ENCODE results near the gene MSRB3.

MSRB3 gene

DNA sequence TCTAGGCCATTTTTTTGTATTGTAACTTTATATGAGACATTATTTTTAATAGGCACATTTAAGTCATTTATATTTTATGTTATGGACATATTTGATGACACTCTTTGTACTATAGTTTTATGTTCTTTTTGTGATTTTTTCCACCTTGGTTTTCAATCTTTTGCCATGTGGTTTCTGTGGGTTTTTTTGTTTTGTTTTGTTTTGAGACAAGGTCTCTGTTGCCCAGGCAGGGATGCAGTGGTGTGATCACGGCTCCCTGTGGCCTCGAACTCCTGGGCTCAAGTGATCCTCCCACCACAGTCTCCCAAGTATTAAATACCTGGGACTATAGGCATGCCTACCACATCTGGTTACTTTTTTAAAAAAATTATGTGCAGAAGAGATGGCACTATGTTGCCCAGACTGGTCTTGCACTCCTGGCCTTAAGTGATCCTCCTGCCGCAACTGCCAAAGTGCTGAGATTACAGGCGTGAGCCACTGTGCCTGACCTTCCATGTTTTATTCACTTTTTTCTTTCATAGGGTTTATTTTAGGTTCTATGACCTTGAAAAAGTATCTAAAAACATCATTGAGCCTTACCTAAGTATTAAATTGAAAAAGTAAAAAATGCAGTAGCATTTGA lies 16.3 kb downstream of the MSRB3 start:
- DNase-seq (ENCODE audit: low spot score) (no peak), ATAC-seq (ENCODE audit: low read depth) (no peak)
- H3K4me3 ChIP-seq (ENCODE audit: severe bottlenecking) = no peak overlapping the region
- TF ChIP-seq, protein P1, sequence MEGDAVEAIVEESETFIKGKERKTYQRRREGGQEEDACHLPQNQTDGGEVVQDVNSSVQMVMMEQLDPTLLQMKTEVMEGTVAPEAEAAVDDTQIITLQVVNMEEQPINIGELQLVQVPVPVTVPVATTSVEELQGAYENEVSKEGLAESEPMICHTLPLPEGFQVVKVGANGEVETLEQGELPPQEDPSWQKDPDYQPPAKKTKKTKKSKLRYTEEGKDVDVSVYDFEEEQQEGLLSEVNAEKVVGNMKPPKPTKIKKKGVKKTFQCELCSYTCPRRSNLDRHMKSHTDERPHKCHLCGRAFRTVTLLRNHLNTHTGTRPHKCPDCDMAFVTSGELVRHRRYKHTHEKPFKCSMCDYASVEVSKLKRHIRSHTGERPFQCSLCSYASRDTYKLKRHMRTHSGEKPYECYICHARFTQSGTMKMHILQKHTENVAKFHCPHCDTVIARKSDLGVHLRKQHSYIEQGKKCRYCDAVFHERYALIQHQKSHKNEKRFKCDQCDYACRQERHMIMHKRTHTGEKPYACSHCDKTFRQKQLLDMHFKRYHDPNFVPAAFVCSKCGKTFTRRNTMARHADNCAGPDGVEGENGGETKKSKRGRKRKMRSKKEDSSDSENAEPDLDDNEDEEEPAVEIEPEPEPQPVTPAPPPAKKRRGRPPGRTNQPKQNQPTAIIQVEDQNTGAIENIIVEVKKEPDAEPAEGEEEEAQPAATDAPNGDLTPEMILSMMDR (IDR thresholded peaks at IDR 0.05; ENCODE audit: poor library complexity, severe bottlenecking) = no peak
- H3K9me3 ChIP-seq (ENCODE audit: severe bottlenecking) = no peaks in the 10 kb centered on the region
- no peaks in the 10 kb centered on the region for H3K4me1 ChIP-seq (ENCODE audit: insufficient read depth, poor library complexity, severe bottlenecking)
- H3K27me3 ChIP-seq (ENCODE audit: insufficient read depth, poor library complexity, severe bottlenecking) = no peaks in the 10 kb centered on the region
- no peak overlapping the region for H3K27ac ChIP-seq (ENCODE audit: poor library complexity, severe bottlenecking)
- H3K36me3 ChIP-seq (ENCODE audit: low read depth) = no peaks in the 10 kb centered on the region

DNA sequence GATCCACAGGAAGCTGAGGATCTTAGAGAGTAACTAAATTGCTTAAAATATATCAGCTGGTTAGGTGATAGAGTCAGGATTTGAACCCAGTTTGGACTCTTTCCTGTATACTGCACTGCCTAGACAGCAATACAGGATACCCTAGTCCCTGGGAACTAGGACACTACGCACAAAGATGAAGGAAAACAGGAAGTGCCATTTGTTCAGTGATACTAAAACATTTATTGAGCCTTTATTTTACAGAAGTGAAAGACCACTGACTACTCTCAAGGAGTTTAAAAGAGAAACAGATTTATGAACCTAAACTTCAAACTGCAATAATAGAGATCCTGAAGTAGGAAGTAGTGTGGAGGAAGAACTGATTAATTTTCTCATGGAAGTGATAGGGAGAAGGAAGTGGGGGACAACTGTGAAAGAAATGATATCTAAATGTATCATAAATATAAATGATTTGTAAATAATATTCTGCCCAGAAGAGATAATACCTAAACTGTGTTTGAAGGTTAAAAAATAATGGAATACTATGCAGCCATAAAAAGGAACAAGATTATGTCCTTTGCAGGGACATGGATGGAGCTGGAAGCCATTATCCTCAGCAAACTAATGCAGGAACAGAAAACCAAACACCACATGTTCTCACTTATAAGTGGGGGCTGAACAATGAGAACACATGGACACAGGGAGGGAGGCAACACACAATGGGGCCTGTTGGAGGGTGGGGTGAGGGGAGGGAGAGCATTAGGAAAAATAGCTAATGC lies 18.2 kb downstream of the MSRB3 start:
- Histone ChIP-seq H3K4me3 (ENCODE audit: severe bottlenecking) (no peak overlapping the region), H3K9me3 (ENCODE audit: severe bottlenecking) (no peaks in the 10 kb centered on the region), H3K4me1 (ENCODE audit: insufficient read depth, poor library complexity, severe bottlenecking) (no peaks in the 10 kb centered on the region), H3K27ac (ENCODE audit: poor library complexity, severe bottlenecking) (no peak overlapping the region), H3K36me3 (ENCODE audit: low read depth) (no peaks in the 10 kb centered on the region), H3K27me3 (ENCODE audit: insufficient read depth, poor library complexity, severe bottlenecking) (no peaks in the 10 kb centered on the region)
- DNase-seq (ENCODE audit: low spot score) (no peak), ATAC-seq (ENCODE audit: low read depth) (no peak)
- TF ChIP-seq, protein P1 (IDR thresholded peaks at IDR 0.05; ENCODE audit: poor library complexity, severe bottlenecking) = no peak

DNA sequence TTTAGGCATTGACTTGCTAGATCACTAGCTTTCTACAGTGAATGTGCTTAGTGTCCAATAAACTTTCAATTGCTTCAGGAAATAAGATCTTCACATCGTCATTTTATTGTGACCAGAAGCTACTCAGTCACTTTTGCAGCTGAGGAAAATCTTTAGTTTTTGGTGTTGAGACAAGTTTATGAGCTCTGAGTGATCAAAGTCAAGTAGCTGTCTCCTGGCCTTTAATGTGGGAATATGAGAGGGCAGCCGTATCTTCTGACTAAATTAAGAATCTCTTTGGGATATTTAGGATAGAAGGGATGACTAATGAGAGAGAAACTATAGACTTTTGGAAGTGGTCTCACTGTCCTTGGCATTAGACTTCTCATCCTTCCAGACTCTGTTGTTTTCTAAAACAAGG lies 21.6 kb downstream of the MSRB3 start:
- ATAC-seq (ENCODE audit: low read depth) = no peak
- TF ChIP-seq, protein P1 (IDR thresholded peaks at IDR 0.05; ENCODE audit: poor library complexity, severe bottlenecking) = no peak
- no peaks in the 10 kb centered on the region for H3K4me1 ChIP-seq (ENCODE audit: insufficient read depth, poor library complexity, severe bottlenecking)
- no peaks in the 10 kb centered on the region for H3K27me3 ChIP-seq (ENCODE audit: insufficient read depth, poor library complexity, severe bottlenecking)
- no peak overlapping the region for H3K4me3 ChIP-seq (ENCODE audit: severe bottlenecking)
- no peaks in the 10 kb centered on the region for H3K9me3 ChIP-seq (ENCODE audit: severe bottlenecking)
- no peak for DNase-seq (ENCODE audit: low spot score)
- no peaks in the 10 kb centered on the region for H3K36me3 ChIP-seq (ENCODE audit: low read depth)
- no peak overlapping the region for H3K27ac ChIP-seq (ENCODE audit: poor library complexity, severe bottlenecking)

DNA sequence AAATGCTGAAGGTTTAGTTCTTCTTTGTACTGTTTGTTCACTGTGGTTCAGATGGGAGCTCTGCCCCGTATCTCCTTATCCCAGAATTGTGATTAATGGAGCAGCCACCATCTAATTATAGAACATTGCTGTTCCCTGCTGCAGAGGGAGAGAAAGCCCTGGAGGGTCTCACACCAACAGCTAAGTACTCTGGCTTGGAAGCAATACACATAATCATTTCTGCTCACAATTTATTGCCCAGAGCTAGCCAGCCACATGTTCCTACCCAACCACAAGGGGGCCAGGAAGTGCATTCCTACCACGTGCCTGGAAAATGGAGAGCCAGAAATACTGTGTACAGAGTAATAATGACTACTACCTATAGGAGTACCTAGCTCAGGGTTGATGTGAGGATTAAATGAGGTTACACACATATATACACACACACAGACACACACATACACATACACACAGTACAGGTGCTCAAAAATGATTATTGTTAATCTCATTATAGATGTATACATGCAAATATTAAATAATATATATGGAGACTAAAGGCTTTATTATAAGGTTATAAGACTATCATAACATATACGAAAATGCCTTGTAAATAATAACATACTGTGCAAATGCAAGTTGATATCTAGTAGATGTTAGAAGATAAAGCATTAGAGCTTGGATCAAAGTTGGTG lies 22.3 kb downstream of the MSRB3 start:
- H3K27ac ChIP-seq (ENCODE audit: poor library complexity, severe bottlenecking) = no peak overlapping the region
- no peak overlapping the region for H3K4me3 ChIP-seq (ENCODE audit: severe bottlenecking)
- no peaks in the 10 kb centered on the region for H3K36me3 ChIP-seq (ENCODE audit: low read depth)
- TF ChIP-seq, protein P1 (IDR thresholded peaks at IDR 0.05; ENCODE audit: poor library complexity, severe bottlenecking) = peak; percentile 40
- peaks cover under 1% of the 10 kb centered on the region for H3K4me1 ChIP-seq (ENCODE audit: insufficient read depth, poor library complexity, severe bottlenecking)
- no peaks in the 10 kb centered on the region for H3K9me3 ChIP-seq (ENCODE audit: severe bottlenecking)
- DNase-seq (ENCODE audit: low spot score) (no peak), ATAC-seq (ENCODE audit: low read depth) (peak; percentile 55; the same call in 2 of the 3 replicates)
- no peaks in the 10 kb centered on the region for H3K27me3 ChIP-seq (ENCODE audit: insufficient read depth, poor library complexity, severe bottlenecking)
